H7 (cell line): Measurements from ENCODE around the gene ZMAT5. TPM values are rescaled to one million over a fixed set of nuclear protein-coding genes. Genes with fewer than 3 reads are reported as not detected.

ENCODE experiments used
- DNase-seq: peaks from one replicate; pipeline ENCODE4 v3.0.0; 2012
- H3K27me3 ChIP-seq: 2 replicates; pipeline ENCODE4 v1.6.0; 2011; ENCODE audit warnings: mild to moderate bottlenecking, low read length; ENCODE audit not compliant: control insufficient read depth, insufficient read depth
- H3K36me3 ChIP-seq: replicated peaks from 2 replicates; pipeline ENCODE4 v1.5.1; 2011; ENCODE audit warnings: low read length; ENCODE audit not compliant: control insufficient read depth, insufficient read depth
- H3K4me3 ChIP-seq: 2 replicates; pipeline ENCODE4 v1.5.1; 2011; ENCODE audit warnings: low read depth, mild to moderate bottlenecking, control low read depth, low read length, moderate library complexity; ENCODE audit not compliant: insufficient read depth
- total RNA-seq: library from RNA; depleted of rRNA; stranded (reverse); fragments of >200 nt; shearing (Covaris generic); gene quantifications from 2 replicates; pipeline ENCODE4 v1.2.3, GENCODE V29; 2014

ZMAT5 gene
- total RNA-seq, 1 experiment from 2014 or later, result 35.6 TPM

DNA sequence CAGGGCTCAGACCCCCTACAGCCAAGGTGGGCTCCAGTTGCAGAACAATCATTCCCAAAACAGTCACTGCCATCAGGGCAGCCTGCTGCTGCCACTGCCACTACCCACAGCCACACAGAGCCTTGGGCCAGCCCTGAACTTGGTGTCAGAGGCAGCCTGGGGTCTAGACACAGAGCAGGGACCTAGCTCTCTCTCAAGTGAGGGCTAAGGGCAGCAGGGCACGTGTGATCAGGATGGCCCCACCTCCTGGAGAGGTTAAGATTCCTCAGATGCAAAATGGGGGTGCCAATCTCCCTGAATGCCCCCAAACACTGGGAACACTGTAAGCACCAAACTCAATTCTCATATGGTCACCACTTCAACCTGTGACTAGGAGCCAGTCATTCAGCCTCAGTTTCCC, 31.4 kb downstream of the ZMAT5 start:
- Histone ChIP-seq H3K4me3 (no peak overlapping the region), H3K27me3 (no peaks in the 10 kb centered on the region), H3K36me3 (no peaks in the 10 kb centered on the region; the same call in 1 of the 2 replicates)
- no peak for DNase-seq

DNA sequence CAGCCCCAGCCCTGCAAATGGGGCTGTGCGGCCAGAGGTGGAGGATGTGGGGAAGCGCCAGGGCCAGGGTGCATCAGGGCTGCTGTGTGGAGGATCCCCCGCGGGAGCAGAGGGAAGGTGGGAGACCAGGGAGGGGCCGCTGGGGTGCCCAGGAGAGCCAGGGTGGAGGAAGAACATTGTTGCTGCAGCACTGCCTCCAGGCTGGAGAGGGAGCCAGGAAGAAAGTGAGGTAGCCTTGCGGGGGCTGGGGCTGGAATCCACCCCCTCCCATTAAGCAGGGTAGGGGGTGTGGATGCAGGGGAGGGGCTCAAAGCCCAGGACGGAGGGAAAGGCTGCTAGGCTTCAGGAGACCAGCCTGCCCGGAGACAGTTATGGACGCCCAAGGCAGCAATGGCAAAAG, 32.0 kb downstream of the ZMAT5 start:
- Histone ChIP-seq H3K4me3 (no peak overlapping the region), H3K27me3 (no peaks in the 10 kb centered on the region), H3K36me3 (no peaks in the 10 kb centered on the region; the same call in 1 of the 2 replicates)
- peak; percentile 95 for DNase-seq

DNA sequence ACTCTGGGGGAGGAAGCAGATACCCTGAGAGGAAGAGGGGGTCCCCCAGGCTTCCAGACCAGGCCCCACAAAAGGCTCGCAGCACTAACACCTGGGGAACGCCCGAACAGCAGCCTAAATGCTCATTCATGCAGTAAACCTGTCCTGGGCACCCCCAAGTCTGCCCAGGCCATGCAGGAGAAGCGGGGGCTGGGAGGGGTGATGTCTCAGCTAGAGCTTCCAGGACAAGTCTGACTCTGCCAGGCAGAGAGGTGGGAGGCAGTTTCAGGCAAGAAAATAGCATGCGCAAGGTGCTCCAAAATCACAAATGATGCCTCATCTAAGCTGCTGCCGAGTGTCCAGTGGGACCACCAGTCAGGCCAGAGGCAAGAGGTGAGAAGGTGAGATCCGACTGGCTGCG, 32.4 kb downstream of the ZMAT5 start:
- DNase-seq, result no peak
- Histone ChIP-seq H3K36me3 (no peaks in the 10 kb centered on the region), H3K4me3 (no peak overlapping the region), H3K27me3 (no peaks in the 10 kb centered on the region)

DNA sequence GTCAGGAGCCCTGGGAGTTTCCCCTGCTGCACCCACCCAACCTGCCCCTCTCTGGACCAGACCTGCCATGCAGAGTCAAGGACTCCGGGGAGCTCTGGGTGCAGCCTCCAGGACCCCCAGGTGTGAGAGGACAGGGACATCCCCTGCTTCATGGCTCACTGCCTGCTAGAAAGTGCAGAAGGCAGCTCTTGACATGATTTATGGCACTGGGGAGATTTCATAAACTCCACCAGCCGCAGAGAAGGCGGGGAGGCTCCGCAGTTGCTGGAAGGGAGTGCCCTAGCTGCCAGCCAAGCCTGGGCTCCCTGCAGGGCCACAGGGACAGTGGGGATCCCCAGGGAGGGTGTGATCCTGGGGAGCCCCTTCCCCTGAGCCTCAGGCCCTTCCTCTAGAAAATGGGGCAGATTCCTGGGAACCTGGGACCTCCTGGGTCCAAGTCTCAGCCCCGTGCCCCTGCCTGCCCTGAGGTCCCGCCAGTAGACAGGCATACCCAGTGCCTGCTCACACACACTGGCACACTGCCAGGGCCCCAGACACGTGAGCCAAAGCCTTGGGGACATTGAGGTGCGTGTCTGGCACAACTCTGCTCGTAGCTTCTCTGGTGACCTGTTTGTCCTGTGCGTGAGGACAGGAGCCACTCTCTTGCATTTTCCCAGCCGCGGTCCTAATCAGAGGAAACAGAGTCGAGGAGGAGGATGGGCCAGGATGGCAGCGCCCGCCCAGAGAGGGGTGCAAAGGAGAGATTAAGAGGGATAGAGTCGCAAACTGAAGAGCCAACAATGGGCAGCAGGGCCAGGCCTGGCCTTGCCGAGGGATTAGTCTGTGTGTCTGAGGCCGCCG, 33.2 kb downstream of the ZMAT5 start:
- no peaks in the 10 kb centered on the region for H3K36me3 ChIP-seq
- H3K4me3 ChIP-seq, result no peak overlapping the region
- H3K27me3 ChIP-seq, result no peaks in the 10 kb centered on the region
- peak; percentile 61 for DNase-seq

DNA sequence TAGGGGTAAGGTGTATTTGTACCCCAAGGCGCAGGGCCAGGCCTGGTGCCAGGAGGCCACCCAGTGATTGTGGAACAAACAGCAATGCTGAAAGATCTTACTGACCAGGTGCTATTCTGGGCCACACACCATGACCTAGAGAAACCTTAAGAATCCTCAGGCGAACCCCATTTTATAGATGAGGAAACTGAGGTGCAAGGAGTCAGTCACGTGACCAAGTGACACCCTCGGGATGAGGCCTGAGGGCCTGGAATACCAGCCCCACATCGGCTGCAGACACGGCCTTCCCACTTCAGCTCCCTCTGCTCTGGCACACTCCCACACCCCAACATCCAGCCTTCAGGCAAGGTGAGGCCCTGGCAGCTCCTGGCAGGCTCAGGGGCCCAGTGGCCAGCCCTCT, 33.9 kb downstream of the ZMAT5 start:
- Histone ChIP-seq H3K4me3 (no peak overlapping the region), H3K36me3 (no peaks in the 10 kb centered on the region), H3K27me3 (no peaks in the 10 kb centered on the region)
- DNase-seq, result peak; percentile 46

DNA sequence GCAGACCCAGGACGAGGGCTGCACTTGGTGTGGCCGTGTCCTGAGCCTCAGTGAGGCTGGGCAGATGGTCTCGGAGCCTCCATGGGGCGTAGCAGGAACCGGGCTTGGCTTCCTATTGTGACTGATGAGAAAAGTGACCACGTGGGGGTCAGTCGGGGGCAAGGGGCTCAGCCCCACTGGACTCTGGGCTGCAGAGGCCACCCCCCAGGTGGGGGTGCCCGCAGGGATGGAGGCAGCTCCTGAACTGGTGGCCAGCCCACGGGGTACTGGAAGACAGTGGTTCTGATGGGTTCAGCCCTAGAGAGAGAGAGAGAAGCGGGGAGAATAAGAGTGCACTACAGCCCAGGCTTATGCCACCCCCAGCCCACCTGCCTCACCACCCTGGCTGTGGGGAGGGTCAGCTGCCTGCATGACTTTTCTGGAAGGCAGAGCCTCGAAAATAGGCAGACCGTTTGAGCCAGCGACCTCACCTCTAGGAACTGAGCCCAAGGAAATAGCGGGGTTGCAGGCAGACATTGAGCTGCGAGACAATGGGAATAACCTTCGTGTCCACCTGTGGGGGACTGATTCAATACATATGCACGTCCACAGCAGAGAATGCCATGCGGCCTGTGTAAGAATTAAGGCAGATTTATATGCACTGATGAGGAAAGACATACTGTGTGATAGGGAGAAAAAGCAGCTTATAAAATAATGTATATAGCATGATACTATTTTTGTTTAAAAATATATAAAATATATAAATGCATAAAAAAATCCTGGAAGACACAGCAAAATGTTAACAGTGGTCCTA, 35.6 kb downstream of the ZMAT5 start:
- no peak overlapping the region for H3K4me3 ChIP-seq
- peak; percentile 61 for DNase-seq

DNA sequence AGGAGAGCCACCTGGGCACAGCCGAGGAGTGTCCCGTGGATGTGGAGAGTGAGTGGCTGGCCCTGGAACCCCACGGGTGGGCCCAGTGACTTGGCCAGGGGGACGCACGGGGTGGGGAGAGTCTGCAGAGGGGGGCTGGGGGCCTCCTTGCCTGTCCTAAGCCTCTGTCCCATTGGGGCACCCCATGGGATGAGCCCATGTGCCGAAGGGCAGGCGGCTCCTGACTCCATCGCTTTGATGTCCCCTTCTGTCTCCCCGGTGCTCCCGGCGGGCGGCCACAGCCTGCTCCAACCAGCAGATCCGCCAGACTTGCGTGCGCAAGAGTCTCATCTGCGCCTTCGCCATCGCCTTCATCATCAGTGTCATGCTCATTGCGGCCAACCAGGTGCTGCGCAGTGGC, 37.6 kb downstream of the ZMAT5 start:
- Histone ChIP-seq H3K4me3 (no peak overlapping the region), H3K27me3 (no peaks in the 10 kb centered on the region), H3K36me3 (no peaks in the 10 kb centered on the region)
- peak; percentile 57 for DNase-seq

More for the DNA sequence above, 35.6 kb downstream of the ZMAT5 start:
- no peaks in the 10 kb centered on the region for H3K27me3 ChIP-seq
- no peaks in the 10 kb centered on the region for H3K36me3 ChIP-seq

DNA sequence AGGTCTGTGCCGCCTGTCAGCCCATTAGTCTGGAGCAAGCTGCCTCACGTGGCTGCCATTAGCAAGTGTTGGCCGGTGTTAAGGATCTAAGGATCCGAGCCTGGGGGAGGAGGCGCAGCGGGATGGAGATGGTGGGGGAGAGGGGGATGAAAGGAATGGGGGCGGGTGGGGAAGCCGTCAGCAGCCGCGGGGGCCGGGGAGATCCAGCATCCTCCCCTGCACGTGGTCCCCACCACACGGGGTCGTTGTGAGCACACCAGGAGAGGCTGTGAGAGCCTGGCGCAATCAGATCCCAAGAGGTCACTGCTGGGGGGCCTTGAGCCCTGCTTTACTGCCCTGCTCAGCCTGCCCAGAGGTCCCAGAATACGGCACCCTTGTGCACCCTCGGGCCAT, 39.7 kb downstream of the ZMAT5 start:
- Histone ChIP-seq H3K4me3 (no peak overlapping the region), H3K36me3 (no peaks in the 10 kb centered on the region), H3K27me3 (peaks cover 8% of the 10 kb centered on the region; the same call in 1 of the 2 replicates)
- peak; percentile 97 for DNase-seq

DNA sequence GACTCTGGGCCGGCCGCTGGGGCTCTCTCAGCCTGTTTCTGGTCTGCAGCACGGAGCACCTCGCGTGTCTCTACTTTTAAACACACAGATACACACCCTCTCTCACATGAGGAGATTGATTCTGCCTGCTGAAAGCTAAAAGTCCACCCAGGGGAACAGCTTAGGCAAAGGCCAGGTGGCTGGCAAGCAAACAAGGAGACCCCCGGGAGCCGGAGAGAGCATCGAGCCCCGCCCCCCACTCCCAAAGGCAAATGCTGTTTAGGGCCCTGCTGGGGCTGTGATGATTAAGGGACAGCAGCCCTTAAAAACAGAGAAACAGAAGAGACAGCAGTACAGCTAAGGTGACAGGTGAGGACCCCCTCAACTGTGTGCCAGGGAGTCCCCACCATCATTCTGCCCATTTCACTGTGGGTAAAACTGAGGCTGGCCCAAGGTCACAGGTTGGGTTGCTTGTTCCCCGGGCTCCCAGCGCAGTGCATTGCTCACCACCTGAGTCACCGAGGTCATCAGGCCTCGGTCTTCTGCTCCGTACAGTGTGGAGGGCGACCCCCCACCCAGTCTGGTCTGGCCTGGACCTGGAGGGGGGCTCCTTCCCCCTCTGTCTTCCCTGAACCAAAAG, 40.2 kb downstream of the ZMAT5 start:
- Histone ChIP-seq H3K27me3 (peaks cover 13% of the 10 kb centered on the region), H3K4me3 (no peak overlapping the region), H3K36me3 (no peaks in the 10 kb centered on the region)
- DNase-seq, result peak; percentile 75

DNA sequence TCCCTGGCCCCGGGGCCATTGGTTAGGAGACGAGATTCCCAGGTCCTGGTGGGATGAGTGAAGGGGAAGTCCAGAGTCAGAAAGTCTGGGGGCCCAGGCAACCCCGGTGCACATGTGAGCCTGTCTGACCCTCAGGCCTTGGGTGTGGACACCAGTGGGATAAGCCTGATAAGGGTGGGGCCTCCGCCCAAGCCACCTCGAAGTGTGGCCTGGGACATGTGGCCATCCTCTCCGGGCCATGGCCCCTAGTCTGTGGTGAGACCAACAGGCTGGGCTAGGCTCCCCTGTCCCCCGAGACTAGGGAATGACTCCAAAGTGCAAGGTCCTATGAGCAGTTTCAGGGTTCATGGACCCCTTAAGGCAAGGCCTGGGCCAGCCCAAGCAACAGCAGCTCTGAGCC, 40.7 kb downstream of the ZMAT5 start:
- Histone ChIP-seq H3K27me3 (peaks cover 18% of the 10 kb centered on the region), H3K36me3 (no peaks in the 10 kb centered on the region), H3K4me3 (no peak overlapping the region)
- no peak for DNase-seq

DNA sequence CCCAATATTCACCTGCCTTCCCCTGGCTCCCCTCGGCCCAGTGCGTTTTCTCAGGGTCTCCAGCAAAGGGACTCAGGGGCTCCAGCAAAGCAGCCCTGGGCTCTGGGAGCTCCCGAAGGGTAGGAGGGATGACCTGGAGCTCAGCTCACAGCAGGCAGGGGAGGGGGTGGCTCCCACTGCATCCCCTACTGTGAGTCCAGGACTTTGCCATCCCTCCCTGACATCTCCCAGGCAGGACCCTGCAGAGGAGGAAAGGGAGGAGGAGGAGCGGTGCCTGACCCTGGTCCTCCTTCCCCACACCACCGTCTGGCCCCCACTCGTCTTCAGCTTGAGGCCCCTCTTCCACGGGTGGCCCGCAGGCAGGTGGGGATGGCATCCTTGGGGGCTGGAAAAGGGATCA, 42.0 kb downstream of the ZMAT5 start:
- H3K36me3 ChIP-seq, result no peaks in the 10 kb centered on the region
- H3K4me3 ChIP-seq, result no peak overlapping the region
- H3K27me3 ChIP-seq, result peaks cover 29% of the 10 kb centered on the region

DNA sequence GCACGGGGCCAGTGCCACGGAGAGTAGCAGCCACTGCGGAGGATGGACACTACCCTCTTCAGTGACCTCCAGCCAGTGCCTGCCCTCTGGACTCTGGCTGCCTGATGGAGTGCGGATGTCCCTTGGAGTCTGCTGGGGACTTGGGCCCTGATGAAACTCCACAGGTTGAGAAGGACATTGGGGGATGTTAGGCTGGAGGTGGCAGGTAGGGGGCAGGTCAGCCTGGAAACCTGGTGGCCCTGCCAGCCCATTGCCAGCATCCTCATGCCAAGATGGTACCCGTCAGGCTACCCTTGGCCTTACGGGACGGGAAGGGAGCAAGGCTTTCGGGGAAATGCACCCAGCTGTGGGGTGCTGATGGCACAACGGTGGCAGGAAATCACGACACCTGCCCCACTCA, 43.0 kb downstream of the ZMAT5 start:
- Histone ChIP-seq H3K4me3 (no peak overlapping the region), H3K27me3 (peaks cover 38% of the 10 kb centered on the region), H3K36me3 (no peaks in the 10 kb centered on the region)
- DNase-seq, result peak; percentile 79

More for the DNA sequence above, 42.0 kb downstream of the ZMAT5 start:
- no peak for DNase-seq

DNA sequence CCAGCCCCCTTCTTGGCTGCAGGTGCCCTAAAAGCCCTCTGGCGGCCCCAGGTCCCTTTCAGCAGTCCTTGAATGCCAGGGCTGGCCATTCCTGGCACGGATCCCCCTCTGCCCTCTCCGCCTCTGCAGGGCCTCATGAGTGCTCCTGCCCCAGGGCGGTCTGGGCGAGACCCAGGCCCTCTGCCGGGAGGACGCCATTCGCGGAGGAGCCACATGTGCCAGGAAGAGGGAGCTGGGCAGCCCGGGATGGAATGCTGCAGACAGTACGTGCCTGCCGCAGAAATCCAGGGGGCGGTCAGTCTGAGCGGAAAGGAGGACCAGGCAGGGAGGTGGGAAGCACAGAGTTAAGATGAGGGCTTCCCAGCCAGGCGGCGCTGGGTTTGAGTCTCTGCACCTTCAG, 44.2 kb downstream of the ZMAT5 start:
- DNase-seq, result no peak
- Histone ChIP-seq H3K4me3 (no peak overlapping the region), H3K27me3 (peaks cover 45% of the 10 kb centered on the region), H3K36me3 (no peaks in the 10 kb centered on the region)

DNA sequence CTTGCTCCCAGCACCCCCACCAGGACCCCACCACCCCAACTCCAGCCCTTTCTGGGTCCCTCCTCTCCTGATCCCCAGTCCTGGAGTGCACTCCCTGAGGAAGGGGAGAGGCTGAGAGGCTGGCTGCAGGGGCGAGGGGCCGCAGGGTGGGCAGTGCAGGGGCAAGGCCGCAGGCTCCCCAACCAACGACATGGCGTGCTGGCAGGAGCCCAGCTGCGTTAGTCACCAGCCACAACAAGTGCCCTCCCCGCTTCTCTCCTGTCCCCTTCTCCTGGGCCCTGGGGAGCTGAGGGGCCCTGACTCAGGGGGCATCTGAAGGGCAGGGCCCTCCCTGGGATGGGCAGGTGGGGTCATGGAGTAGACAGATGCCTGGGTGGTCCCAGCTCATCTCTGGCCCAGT, 44.7 kb downstream of the ZMAT5 start:
- Histone ChIP-seq H3K4me3 (no peak overlapping the region), H3K36me3 (no peaks in the 10 kb centered on the region), H3K27me3 (peaks cover 45% of the 10 kb centered on the region)
- no peak for DNase-seq
